ENCODE data around the gene PPP2CA. TPM values are rescaled to one million over a fixed set of nuclear protein-coding genes. Genes with fewer than 3 reads are reported as not detected.

PPP2CA gene
- total RNA-seq, 2 donors from 2014 or later = 233 to 239 TPM

GRCh38 chr5:134252671-134253070 is 26.8 kb upstream of the PPP2CA start:
- ATAC-seq (no peak), DNase-seq (no peak)
- Mint-ChIP-seq H3K27me3 (peaks cover 13% of the 10 kb centered on the region), H3K27ac (no peak overlapping the region), H3K4me3 (no peak overlapping the region), H3K4me1 (no peaks in the 10 kb centered on the region), H3K36me3 (ENCODE audit: low read depth) (peaks cover 3% of the 10 kb centered on the region)
- H3K9me3 ChIP-seq (ENCODE audit: control insufficient read depth, low read length, poor library complexity, severe bottlenecking) = no peaks in the 10 kb centered on the region

- H3K4me3 Mint-ChIP-seq = no peak overlapping the region
- H3K9me3 ChIP-seq (ENCODE audit: control insufficient read depth, low read length, poor library complexity, severe bottlenecking) = no peaks in the 10 kb centered on the region
- peaks cover 18% of the 10 kb centered on the region for H3K27me3 Mint-ChIP-seq
- H3K27ac Mint-ChIP-seq = no peak overlapping the region
- DNase-seq (no peak), ATAC-seq (no peak)
- peaks cover 3% of the 10 kb centered on the region for H3K4me1 Mint-ChIP-seq
- peaks cover 3% of the 10 kb centered on the region for H3K36me3 Mint-ChIP-seq (ENCODE audit: low read depth)
These were observed 25.1 kb upstream of the PPP2CA start for GRCh38 chr5:134250949-134251348.

GRCh38 chr5:134249469-134250379 is 23.9 kb upstream of the PPP2CA start:
- peaks cover 3% of the 10 kb centered on the region for H3K36me3 Mint-ChIP-seq (ENCODE audit: low read depth)
- ATAC-seq = peak; percentile 25
- no peak for DNase-seq
- H3K27ac Mint-ChIP-seq = no peak overlapping the region
- H3K4me1 Mint-ChIP-seq = peaks cover 3% of the 10 kb centered on the region
- H3K27me3 Mint-ChIP-seq = peaks cover 22% of the 10 kb centered on the region
- H3K9me3 ChIP-seq (ENCODE audit: control insufficient read depth, low read length, poor library complexity, severe bottlenecking) = no peaks in the 10 kb centered on the region
- no peak overlapping the region for H3K4me3 Mint-ChIP-seq

- no peaks in the 10 kb centered on the region for H3K9me3 ChIP-seq (ENCODE audit: control insufficient read depth, low read length, poor library complexity, severe bottlenecking)
- H3K4me3 Mint-ChIP-seq = no peak overlapping the region
- peaks cover 15% of the 10 kb centered on the region for H3K27me3 Mint-ChIP-seq
- no peak overlapping the region for H3K27ac Mint-ChIP-seq
- ATAC-seq = no peak
- peaks cover 3% of the 10 kb centered on the region for H3K4me1 Mint-ChIP-seq
- no peak for DNase-seq
- H3K36me3 Mint-ChIP-seq (ENCODE audit: low read depth) = no peaks in the 10 kb centered on the region
These were observed 22.4 kb upstream of the PPP2CA start for GRCh38 chr5:134248256-134248655.

GRCh38 chr5:134247428-134248224 is 21.8 kb upstream of the PPP2CA start:
- no peaks in the 10 kb centered on the region for H3K9me3 ChIP-seq (ENCODE audit: control insufficient read depth, low read length, poor library complexity, severe bottlenecking)
- Mint-ChIP-seq H3K36me3 (ENCODE audit: low read depth) (no peaks in the 10 kb centered on the region), H3K27me3 (peaks cover 15% of the 10 kb centered on the region), H3K27ac (no peak overlapping the region), H3K4me3 (no peak overlapping the region), H3K4me1 (peaks cover 3% of the 10 kb centered on the region)
- no peak for DNase-seq
- no peak for ATAC-seq

- no peak for DNase-seq
- Mint-ChIP-seq H3K27ac (no peak overlapping the region), H3K4me1 (peaks cover 3% of the 10 kb centered on the region), H3K36me3 (ENCODE audit: low read depth) (no peaks in the 10 kb centered on the region), H3K27me3 (peaks cover 15% of the 10 kb centered on the region), H3K4me3 (no peak overlapping the region)
- ATAC-seq = no peak
- H3K9me3 ChIP-seq (ENCODE audit: control insufficient read depth, low read length, poor library complexity, severe bottlenecking) = no peaks in the 10 kb centered on the region
These were observed 21.0 kb upstream of the PPP2CA start for GRCh38 chr5:134246771-134247427.

- H3K27ac Mint-ChIP-seq = no peak overlapping the region
- peaks cover 3% of the 10 kb centered on the region for H3K4me1 Mint-ChIP-seq
- H3K9me3 ChIP-seq (ENCODE audit: control insufficient read depth, low read length, poor library complexity, severe bottlenecking) = no peaks in the 10 kb centered on the region
- H3K4me3 Mint-ChIP-seq = no peak overlapping the region
- DNase-seq (no peak), ATAC-seq (no peak)
- peaks cover 9% of the 10 kb centered on the region for H3K27me3 Mint-ChIP-seq
- no peaks in the 10 kb centered on the region for H3K36me3 Mint-ChIP-seq (ENCODE audit: low read depth)
These were observed 19.8 kb upstream of the PPP2CA start for GRCh38 chr5:134245692-134246091.

- Mint-ChIP-seq H3K4me1 (peaks cover 3% of the 10 kb centered on the region), H3K27me3 (peaks cover 14% of the 10 kb centered on the region), H3K4me3 (no peak overlapping the region), H3K36me3 (ENCODE audit: low read depth) (no peaks in the 10 kb centered on the region), H3K27ac (no peak overlapping the region)
- H3K9me3 ChIP-seq (ENCODE audit: control insufficient read depth, low read length, poor library complexity, severe bottlenecking) = no peaks in the 10 kb centered on the region
- no peak for ATAC-seq
- no peak for DNase-seq
These were observed 19.3 kb upstream of the PPP2CA start for GRCh38 chr5:134245101-134245604.

- Mint-ChIP-seq H3K4me1 (no peaks in the 10 kb centered on the region), H3K36me3 (ENCODE audit: low read depth) (no peaks in the 10 kb centered on the region), H3K27me3 (peaks cover 14% of the 10 kb centered on the region), H3K4me3 (no peak overlapping the region), H3K27ac (no peak overlapping the region)
- no peaks in the 10 kb centered on the region for H3K9me3 ChIP-seq (ENCODE audit: control insufficient read depth, low read length, poor library complexity, severe bottlenecking)
- ATAC-seq = no peak
- no peak for DNase-seq
These were observed 16.3 kb upstream of the PPP2CA start for GRCh38 chr5:134242146-134242545.

GRCh38 chr5:134240421-134240962 is 14.6 kb upstream of the PPP2CA start:
- ATAC-seq = no peak
- H3K36me3 Mint-ChIP-seq (ENCODE audit: low read depth) = no peaks in the 10 kb centered on the region

GRCh38 chr5:134236820-134237219 is 10.9 kb upstream of the PPP2CA start:
- Mint-ChIP-seq H3K27me3 (peaks cover 9% of the 10 kb centered on the region), H3K4me1 (peaks cover 2% of the 10 kb centered on the region), H3K27ac (no peak overlapping the region), H3K4me3 (no peak overlapping the region), H3K36me3 (ENCODE audit: low read depth) (peaks cover 2% of the 10 kb centered on the region)
- no peak for ATAC-seq
- DNase-seq = no peak
- H3K9me3 ChIP-seq (ENCODE audit: control insufficient read depth, low read length, poor library complexity, severe bottlenecking) = no peaks in the 10 kb centered on the region

More at GRCh38 chr5:134240421-134240962, 14.6 kb upstream of the PPP2CA start:
- Mint-ChIP-seq H3K27ac (no peak overlapping the region), H3K4me3 (no peak overlapping the region), H3K27me3 (peaks cover 10% of the 10 kb centered on the region), H3K4me1 (peaks cover 2% of the 10 kb centered on the region)
- H3K9me3 ChIP-seq (ENCODE audit: control insufficient read depth, low read length, poor library complexity, severe bottlenecking) = no peaks in the 10 kb centered on the region
- DNase-seq = no peak

GRCh38 chr5:134236318-134236717 is 10.4 kb upstream of the PPP2CA start:
- Mint-ChIP-seq H3K27me3 (peaks cover 9% of the 10 kb centered on the region), H3K27ac (no peak overlapping the region), H3K4me3 (no peak overlapping the region), H3K36me3 (ENCODE audit: low read depth) (peaks cover 2% of the 10 kb centered on the region), H3K4me1 (peaks cover 2% of the 10 kb centered on the region)
- no peaks in the 10 kb centered on the region for H3K9me3 ChIP-seq (ENCODE audit: control insufficient read depth, low read length, poor library complexity, severe bottlenecking)
- ATAC-seq (no peak), DNase-seq (no peak)

GRCh38 chr5:134228624-134229023 is 2.8 kb upstream of the PPP2CA start:
- no peaks in the 10 kb centered on the region for H3K9me3 ChIP-seq (ENCODE audit: control insufficient read depth, low read length, poor library complexity, severe bottlenecking)
- no peak overlapping the region for H3K4me3 Mint-ChIP-seq
- H3K36me3 Mint-ChIP-seq (ENCODE audit: low read depth) = peaks cover 7% of the 10 kb centered on the region
- ATAC-seq (no peak), DNase-seq (no peak)
- peaks cover 16% of the 10 kb centered on the region for H3K4me1 Mint-ChIP-seq
- peak overlapping the region; percentile 99 for H3K27ac Mint-ChIP-seq
- H3K27me3 Mint-ChIP-seq = no peaks in the 10 kb centered on the region
